Ascending aorta (tissue), 2 donors: ENCODE data around the gene NSG1. TPM values are rescaled to one million over a fixed set of nuclear protein-coding genes. Genes with fewer than 3 reads are reported as not detected.

Experiments used
- DNase-seq, 2 donors: peaks; one replicate each; pipeline ENCODE4 v3.0.0-alpha.2; 2019; ENCODE audit warnings: low spot score in 2 of 2
- H3K27ac ChIP-seq, 2 donors: fragments of 200-600 bp; sonication (generic); one replicate each; pipeline ENCODE4 v1.5.1; 2016 to 2017; ENCODE audit warnings: mild to moderate bottlenecking in 1 of 2
- H3K27me3 ChIP-seq: fragments of 200-600 bp; sonication (generic); one replicate; pipeline ENCODE4 v1.5.1; 2017
- H3K36me3 ChIP-seq, 2 donors: fragments of 200-600 bp; sonication (generic); one replicate each; pipeline ENCODE4 v1.5.1; 2016
- H3K4me1 ChIP-seq, 2 donors: fragments of 200-600 bp; sonication (generic); one replicate each; pipeline ENCODE4 v1.5.1; 2016 to 2017; ENCODE audit warnings: mild to moderate bottlenecking in 1 of 2
- H3K4me3 ChIP-seq, 2 donors: fragments of 200-600 bp; sonication (generic); one replicate each; pipeline ENCODE4 v1.5.1; 2016 to 2017; ENCODE audit warnings: mild to moderate bottlenecking in 1 of 2
- H3K9me3 ChIP-seq, 2 donors: fragments of 200-600 bp; sonication (generic); one replicate each; pipeline ENCODE4 v1.5.1; 2016
- intact Hi-C: fragments of 100-400 bp; cut with DNase I; formaldehyde crosslinking; loops from one replicate; pipeline ENCODE4 v1.15.1; 2023
- total RNA-seq: library from RNA; depleted of rRNA; stranded (reverse); fragments of >200 nt; gene quantifications from one replicate; pipeline ENCODE4 v1.1.0, GENCODE V29; 2016
- TF ChIP-seq, protein P1 (sequence below), 3 experiments: fragments of 200-600 bp in 2 of 3; fragments of 450-650 bp in 1 of 3; sonication (generic) in 2 of 3; IDR thresholded peaks; one replicate each; pipeline ENCODE4 v1.5.1; 2016 to 2019; ENCODE audit warnings: antibody characterized with exemption in 3 of 3, mild to moderate bottlenecking in 1 of 3, moderate library complexity in 1 of 3

Gene NSG1
- total RNA-seq, 1 donor from 2014 or later: not detected

DNA sequence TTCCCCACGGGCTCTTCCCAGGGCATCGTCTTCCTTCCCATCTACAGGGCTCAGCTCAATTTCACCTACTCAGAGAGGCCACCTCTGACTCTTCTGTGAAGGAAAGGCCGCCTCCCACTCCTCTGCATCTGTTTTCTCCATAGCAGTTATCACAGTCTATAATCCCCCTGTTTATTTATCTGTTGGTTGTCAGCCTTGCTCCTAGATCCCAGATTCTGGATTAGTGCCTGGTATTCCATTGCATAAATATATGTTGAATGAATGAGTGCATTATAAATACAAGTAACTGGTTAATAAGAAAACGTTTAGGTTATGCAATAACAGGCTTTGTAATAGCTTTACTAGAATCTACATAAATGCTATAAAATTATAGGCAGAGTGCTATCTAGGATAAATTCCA lies 52.9 kb downstream of the NSG1 start:
- TF ChIP-seq, protein P1, sequence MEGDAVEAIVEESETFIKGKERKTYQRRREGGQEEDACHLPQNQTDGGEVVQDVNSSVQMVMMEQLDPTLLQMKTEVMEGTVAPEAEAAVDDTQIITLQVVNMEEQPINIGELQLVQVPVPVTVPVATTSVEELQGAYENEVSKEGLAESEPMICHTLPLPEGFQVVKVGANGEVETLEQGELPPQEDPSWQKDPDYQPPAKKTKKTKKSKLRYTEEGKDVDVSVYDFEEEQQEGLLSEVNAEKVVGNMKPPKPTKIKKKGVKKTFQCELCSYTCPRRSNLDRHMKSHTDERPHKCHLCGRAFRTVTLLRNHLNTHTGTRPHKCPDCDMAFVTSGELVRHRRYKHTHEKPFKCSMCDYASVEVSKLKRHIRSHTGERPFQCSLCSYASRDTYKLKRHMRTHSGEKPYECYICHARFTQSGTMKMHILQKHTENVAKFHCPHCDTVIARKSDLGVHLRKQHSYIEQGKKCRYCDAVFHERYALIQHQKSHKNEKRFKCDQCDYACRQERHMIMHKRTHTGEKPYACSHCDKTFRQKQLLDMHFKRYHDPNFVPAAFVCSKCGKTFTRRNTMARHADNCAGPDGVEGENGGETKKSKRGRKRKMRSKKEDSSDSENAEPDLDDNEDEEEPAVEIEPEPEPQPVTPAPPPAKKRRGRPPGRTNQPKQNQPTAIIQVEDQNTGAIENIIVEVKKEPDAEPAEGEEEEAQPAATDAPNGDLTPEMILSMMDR (IDR thresholded peaks at IDR 0.05): no peak
- Histone ChIP-seq H3K36me3 (peaks cover 11 to 18% of the 10 kb centered on the region in 2 donors), H3K4me3 (no peak overlapping the region), H3K9me3 (no peaks in the 10 kb centered on the region), H3K27ac (no peak overlapping the region), H3K27me3 (no peaks in the 10 kb centered on the region), H3K4me1 (no peaks in the 10 kb centered on the region)
- no peak for DNase-seq
- intact Hi-C loops: no loop called here

- H3K36me3 ChIP-seq: peaks cover 11 to 17% of the 10 kb centered on the region in 2 donors
- no peaks in the 10 kb centered on the region for H3K9me3 ChIP-seq
- no peak overlapping the region for H3K4me3 ChIP-seq
- no peak overlapping the region for H3K27ac ChIP-seq
- H3K4me1 ChIP-seq: no peaks in the 10 kb centered on the region
- no peaks in the 10 kb centered on the region for H3K27me3 ChIP-seq
- intact Hi-C loops: no loop called here
- no peak for DNase-seq
- TF ChIP-seq, protein P1 (IDR thresholded peaks at IDR 0.05): no peak
Observed at GRCh38 chr4:4440333-4441061, 53.6 kb downstream of the NSG1 start.

- DNase-seq: no peak
Observed at GRCh38 chr4:4443821-4444220, 56.9 kb downstream of the NSG1 start.

DNA sequence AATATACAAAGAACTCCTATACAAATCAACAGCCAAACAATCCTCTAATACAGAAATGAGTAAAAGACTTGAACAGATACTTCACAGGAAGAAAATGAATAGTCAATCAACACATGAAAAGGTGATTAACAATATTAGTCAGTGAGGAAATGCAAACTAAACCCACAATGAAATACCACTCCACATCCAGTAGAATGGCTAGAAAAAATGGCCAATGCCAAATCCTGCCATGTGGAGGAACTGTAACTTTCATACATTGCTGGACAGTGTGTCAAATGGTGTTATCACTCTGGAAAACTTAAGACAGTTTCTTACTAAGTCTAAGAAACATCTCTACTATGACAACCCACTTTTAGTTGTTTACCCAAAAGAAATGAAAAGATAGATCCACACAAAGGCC lies 59.5 kb downstream of the NSG1 start:
- DNase-seq: no peak
- intact Hi-C loops: no loop called here

More at GRCh38 chr4:4443821-4444220, 56.9 kb downstream of the NSG1 start:
- H3K9me3 ChIP-seq: no peaks in the 10 kb centered on the region
- no peaks in the 10 kb centered on the region for H3K27me3 ChIP-seq
- H3K4me1 ChIP-seq: no peaks in the 10 kb centered on the region
- TF ChIP-seq, protein P1 (IDR thresholded peaks at IDR 0.05): no peak
- intact Hi-C loops: no loop called here
- H3K27ac ChIP-seq: no peak overlapping the region
- no peak overlapping the region for H3K4me3 ChIP-seq
- H3K36me3 ChIP-seq: no peaks in the 10 kb centered on the region

DNA sequence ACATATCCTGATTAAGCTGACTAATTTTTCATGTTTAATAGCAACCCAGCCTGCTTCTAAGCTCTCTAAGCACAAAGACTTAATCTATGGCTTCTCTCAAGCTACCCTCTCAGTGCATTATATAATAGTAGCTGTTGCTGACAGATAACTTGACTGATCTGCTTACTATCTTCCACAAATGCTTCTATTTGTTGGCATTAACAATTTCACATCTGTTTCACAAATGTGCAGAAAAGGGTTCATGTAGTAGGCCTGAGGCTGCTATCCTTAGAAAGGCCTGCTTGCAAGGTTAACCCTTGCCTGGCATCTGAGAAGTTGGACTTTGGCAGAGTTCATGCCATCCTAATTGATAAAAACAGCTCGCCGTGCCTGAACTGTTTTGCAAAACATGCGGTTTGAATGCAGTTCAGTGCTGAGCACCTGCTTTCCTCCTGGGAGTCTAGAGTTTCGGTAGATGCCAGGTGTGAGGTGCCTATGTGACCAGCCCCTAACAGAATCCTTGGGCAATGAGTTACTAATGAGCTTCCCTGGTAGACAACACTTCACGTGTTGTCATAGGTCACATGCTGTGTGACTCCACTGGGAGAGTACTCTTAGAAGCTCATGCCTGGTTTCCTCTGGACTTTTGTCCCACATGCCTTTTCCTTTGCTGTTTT lies 68.4 kb downstream of the NSG1 start:
- no peak overlapping the region for H3K4me3 ChIP-seq
- no peaks in the 10 kb centered on the region for H3K9me3 ChIP-seq
- H3K36me3 ChIP-seq: peaks cover 65 to 80% of the 10 kb centered on the region in 2 donors
- no peak for DNase-seq
- no peaks in the 10 kb centered on the region for H3K4me1 ChIP-seq
- H3K27ac ChIP-seq: no peak overlapping the region
- H3K27me3 ChIP-seq: no peaks in the 10 kb centered on the region
- intact Hi-C loops: no loop called here
- TF ChIP-seq, protein P1 (IDR thresholded peaks at IDR 0.05): no peak

More for the DNA sequence above, 59.5 kb downstream of the NSG1 start:
- Histone ChIP-seq H3K27ac (no peak overlapping the region), H3K36me3 (no peaks in the 10 kb centered on the region), H3K27me3 (no peaks in the 10 kb centered on the region), H3K4me1 (no peaks in the 10 kb centered on the region), H3K9me3 (no peaks in the 10 kb centered on the region), H3K4me3 (no peak overlapping the region)
- TF ChIP-seq, protein P1 (IDR thresholded peaks at IDR 0.05): no peak
